Activated naive CD4-positive, alpha-beta T cell (primary cell): Measurements from ENCODE around the gene EVA1A.

Source experiments
- DNase-seq, 4 experiments: peaks; one replicate each; lab custom pipeline; 2025; lab: John Stamatoyannopoulos, UW

Gene EVA1A

GRCh38 chr2:75540994-75541393 lies 19.7 kb downstream of the EVA1A start:
- DNase-seq, result no peak

GRCh38 chr2:75539955-75540716 lies 20.6 kb downstream of the EVA1A start:
- DNase-seq, result no peak

GRCh38 chr2:75538521-75539490 lies 21.9 kb downstream of the EVA1A start:
- no peak for DNase-seq

- no peak for DNase-seq
Observed at GRCh38 chr2:75537658-75538057, 23.1 kb downstream of the EVA1A start.

GRCh38 chr2:75533135-75533534 lies 27.6 kb downstream of the EVA1A start:
- DNase-seq, result no peak

- DNase-seq, result no peak
Observed at GRCh38 chr2:75532488-75532887, 28.3 kb downstream of the EVA1A start.

- no peak for DNase-seq
Observed at GRCh38 chr2:75528221-75528977, 32.3 kb downstream of the EVA1A start.

- DNase-seq, result no peak
Observed at GRCh38 chr2:75527676-75528075, 33.1 kb downstream of the EVA1A start.

GRCh38 chr2:75526842-75527241 lies 33.9 kb downstream of the EVA1A start:
- DNase-seq, result no peak

GRCh38 chr2:75525434-75526310 lies 35.1 kb downstream of the EVA1A start:
- DNase-seq, result no peak

- DNase-seq, result no peak
Observed at GRCh38 chr2:75524276-75524911, 36.3 kb downstream of the EVA1A start.

GRCh38 chr2:75523313-75524275 lies 37.1 kb downstream of the EVA1A start:
- DNase-seq, result no peak

- no peak for DNase-seq
Observed at GRCh38 chr2:75522543-75523312, 38.0 kb downstream of the EVA1A start.

- no peak for DNase-seq
Observed at GRCh38 chr2:75521225-75521872, 39.4 kb downstream of the EVA1A start.

- no peak for DNase-seq
Observed at GRCh38 chr2:75519843-75520242, 40.9 kb downstream of the EVA1A start.

- DNase-seq, result no peak
Observed at GRCh38 chr2:75518638-75519465, 41.9 kb downstream of the EVA1A start.

- DNase-seq, result no peak
Observed at GRCh38 chr2:75517547-75518230, 43.0 kb downstream of the EVA1A start.
